KMS-11 (cell line): ENCODE measurements around the gene TMIGD2.

ENCODE experiments used
- H2AFZ ChIP-seq: fragments of 200-600 bp; sonication (generic); 2 replicates; pipeline ENCODE4 v1.6.1; 2016; ENCODE audit warnings: antibody characterized with exemption, mixed run types, low read depth
- H3K27ac ChIP-seq: fragments of 200-600 bp; sonication (generic); 2 replicates; pipeline ENCODE4 v1.6.1; 2016; ENCODE audit warnings: mild to moderate bottlenecking, mixed run types
- H3K27me3 ChIP-seq: fragments of 200-600 bp; sonication (generic); 2 replicates; pipeline ENCODE4 v1.6.1; 2017; ENCODE audit warnings: mild to moderate bottlenecking, low read depth, mixed run types, moderate library complexity; ENCODE audit not compliant: insufficient read depth
- H3K36me3 ChIP-seq: fragments of 200-600 bp; sonication (generic); 2 replicates; pipeline ENCODE4 v1.6.1; 2017; ENCODE audit warnings: mild to moderate bottlenecking, mixed run types; ENCODE audit not compliant: insufficient read depth
- H3K4me1 ChIP-seq: fragments of 200-600 bp; sonication (generic); 2 replicates; pipeline ENCODE4 v1.6.1; 2016; ENCODE audit warnings: mild to moderate bottlenecking, low read depth, mixed run types; ENCODE audit not compliant: poor library complexity, severe bottlenecking
- H3K4me2 ChIP-seq: fragments of 200-600 bp; sonication (generic); 2 replicates; pipeline ENCODE4 v1.7.0; 2016; ENCODE audit warnings: mild to moderate bottlenecking, mixed run types
- H3K4me3 ChIP-seq: fragments of 200-600 bp; sonication (generic); IDR thresholded peaks from 2 replicates; pipeline ENCODE4 v1.6.1; 2017; ENCODE audit warnings: low read depth, low read length, mixed read lengths; ENCODE audit not compliant: insufficient read depth
- H3K79me2 ChIP-seq: fragments of 200-600 bp; sonication (generic); 2 replicates; pipeline ENCODE4 v1.6.1; 2016; ENCODE audit warnings: low read depth, mixed run types; ENCODE audit not compliant: insufficient read depth
- H3K9ac ChIP-seq: fragments of 200-600 bp; sonication (generic); 2 replicates; pipeline ENCODE4 v1.6.1; 2016; ENCODE audit warnings: mild to moderate bottlenecking, mixed run types
- H4K20me1 ChIP-seq: fragments of 200-600 bp; sonication (generic); 2 replicates; pipeline ENCODE4 v1.6.1; 2016; ENCODE audit warnings: mild to moderate bottlenecking, mixed run types; ENCODE audit not compliant: insufficient read depth
- CTCF ChIP-seq: fragments of 200-600 bp; sonication (generic); conservative IDR thresholded peaks from 2 replicates; pipeline ENCODE4 v1.6.1; 2017; ENCODE audit warnings: low read depth, mild to moderate bottlenecking, antibody characterized with exemption, low read length, moderate library complexity, mixed read lengths

Gene TMIGD2

GRCh38 chr19:4342314-4342614 is 40.1 kb upstream of the TMIGD2 start:
- H3K27ac ChIP-seq = no peak overlapping the region
- no peaks in the 10 kb centered on the region for H3K4me1 ChIP-seq
- H3K4me3 ChIP-seq = no peak overlapping the region
- H3K79me2 ChIP-seq = no peaks in the 10 kb centered on the region
- H3K27me3 ChIP-seq = no peaks in the 10 kb centered on the region
- TF ChIP-seq CTCF = no peak
- H3K9ac ChIP-seq = peak overlapping the region; percentile 41; the same call in 1 of the 2 replicates
- no peaks in the 10 kb centered on the region for H4K20me1 ChIP-seq
- H3K4me2 ChIP-seq = peak overlapping the region; percentile 73
- peak overlapping the region; percentile 93 for H2AFZ ChIP-seq
- H3K36me3 ChIP-seq = no peaks in the 10 kb centered on the region

GRCh38 chr19:4338441-4339355 is 36.5 kb upstream of the TMIGD2 start, which contains the start of gene STAP2:
Gene STAP2, minus strand, starts transcription at chr19:4338827. Its CDS starts 74 bp downstream, at chr19:4338753.
- H3K27ac ChIP-seq = no peak within 1 kb of the TSS
- peak within 1 kb of the TSS; percentile 51; the same call in 1 of the 2 replicates for H3K4me2 ChIP-seq
- H3K36me3 ChIP-seq = no peaks in the 10 kb centered on the region
- no peak for TF ChIP-seq CTCF
- H3K27me3 ChIP-seq = no peaks in the 10 kb centered on the region
- peak within 1 kb of the TSS; percentile 75 for H2AFZ ChIP-seq
- H3K79me2 ChIP-seq = no peaks in the 10 kb centered on the region
- peak within 1 kb of the TSS; percentile 18; the same call in 1 of the 2 replicates for H3K9ac ChIP-seq
- H4K20me1 ChIP-seq = no peaks in the 10 kb centered on the region
- no peak within 1 kb of the TSS for H3K4me3 ChIP-seq
- H3K4me1 ChIP-seq = no peaks in the 10 kb centered on the region

GRCh38 chr19:4337906-4338440 is 35.8 kb upstream of the TMIGD2 start:
- Histone ChIP-seq H3K4me1 (no peaks in the 10 kb centered on the region), H3K27me3 (no peaks in the 10 kb centered on the region), H3K36me3 (no peaks in the 10 kb centered on the region), H3K4me3 (no peak overlapping the region), H4K20me1 (no peaks in the 10 kb centered on the region), H3K4me2 (peak overlapping the region; percentile 51; the same call in 1 of the 2 replicates), H3K9ac (peak overlapping the region; percentile 18; the same call in 1 of the 2 replicates), H3K79me2 (no peaks in the 10 kb centered on the region), H2AFZ (peak overlapping the region; percentile 75), H3K27ac (no peak overlapping the region)
- no peak for TF ChIP-seq CTCF

GRCh38 chr19:4334929-4335570 is 32.9 kb upstream of the TMIGD2 start:
- no peak overlapping the region for H3K4me2 ChIP-seq

More at GRCh38 chr19:4334929-4335570, 32.9 kb upstream of the TMIGD2 start:
- no peak overlapping the region for H3K4me3 ChIP-seq
- H2AFZ ChIP-seq = no peak overlapping the region
- H3K4me1 ChIP-seq = no peaks in the 10 kb centered on the region
- no peaks in the 10 kb centered on the region for H3K79me2 ChIP-seq
- no peaks in the 10 kb centered on the region for H3K27me3 ChIP-seq
- H3K36me3 ChIP-seq = no peaks in the 10 kb centered on the region
- no peak for TF ChIP-seq CTCF
- H3K27ac ChIP-seq = no peak overlapping the region
- no peak overlapping the region for H3K9ac ChIP-seq
- H4K20me1 ChIP-seq = no peaks in the 10 kb centered on the region
